ENCODE measurements around the gene VAMP7. TPM values are rescaled to one million over a fixed set of nuclear protein-coding genes. Genes with fewer than 3 reads are reported as not detected.

VAMP7 gene
- total and polyA plus RNA-seq, 2 of the 13 experiments (the other 11 are each of a cell fraction or from before 2014, with no cell fraction given), result 13.4 to 20.7 TPM

GRCh38 chrX:155956649-155957048 lies 75.5 kb downstream of the VAMP7 start (continued):
- TF ChIP-seq TERF1 (CRISPR knock-in tag; IDR thresholded peaks at IDR 0.05) (no peak), ZBTB14 (CRISPR knock-in tag; IDR thresholded peaks at IDR 0.05) (no peak)

- Histone ChIP-seq H3K9ac (ENCODE audit: insufficient read depth, low read depth, low read length) (no peak overlapping the region), H2AFZ (ENCODE audit: low read length) (no peak overlapping the region), H3K4me2 (ENCODE audit: low read depth, low read length) (no peak overlapping the region), H3K4me3 (replicated peaks in 1 of 3; ENCODE audit: insufficient read depth in 1 of 3, low read depth in 2 of 3, low read length in 3 of 3) (no peak overlapping the region), H3K36me3 (replicated peaks in 1 of 2; ENCODE audit: control insufficient read depth in 1 of 2, insufficient read depth in 2 of 2, low read length in 2 of 2) (no peaks in the 10 kb centered on the region), H3K27ac (ENCODE audit: extremely low read length, insufficient read depth, low read length) (no peak overlapping the region), H3K27me3 (ENCODE audit: control insufficient read depth in 1 of 2, insufficient read depth in 2 of 2, low read length in 2 of 2) (no peaks in the 10 kb centered on the region), H4K20me1 (ENCODE audit: insufficient read depth, low read length) (no peaks in the 10 kb centered on the region), H3K79me2 (ENCODE audit: insufficient read depth, low read length) (no peaks in the 10 kb centered on the region), H3K9me3 (ENCODE audit: low read length) (peaks cover 47% of the 10 kb centered on the region), H3K4me1 (ENCODE audit: insufficient read depth, low read length) (no peaks in the 10 kb centered on the region)
- BruUV-seq (replicated peaks), result no TSS peak
- DNase-seq (ENCODE audit: low spot score) (no peak), ATAC-seq (no peak), FAIRE-seq (no peak)
- POLR2A ChIA-PET, result no interaction called here
- CTCF ChIA-PET (ENCODE audit: low intra/inter-chr PET ratio, low total read pairs), result no interaction called here
- TF ChIP-seq POLR2G (IDR thresholded peaks at IDR 0.05; ENCODE audit: low read depth, low read length) (no peak), FUBP1 (CRISPR knock-in tag; IDR thresholded peaks at IDR 0.05; ENCODE audit: borderline replicate concordance) (no peak)
- intact Hi-C loops (cut with micrococcal nuclease; ENCODE audit: unreplicated experiment) (no loop called here), in situ Hi-C loops (cut with HindIII; ENCODE audit: extremely low pct_ligation_motif_present, low pct_unique_long_range_greater_than_20kb) (no loop called here)
- 67% methylated on average over 6 of the region's 7 CpGs for WGBS (ENCODE audit: low lambda C conversion rate)
Observed at GRCh38 chrX:155957843-155958242, 76.7 kb downstream of the VAMP7 start.
